ENCODE results near the gene CRYGD.

Gene CRYGD

GRCh38 chr2:208150094-208150493, 25.8 kb upstream of the CRYGD start:
- no peak for TF ChIP-seq CTCF (IDR thresholded peaks at IDR 0.05; ENCODE audit: control insufficient read depth, extremely low read depth, insufficient read depth)
- no peak for DNase-seq (ENCODE audit: low read depth)
- no peak overlapping the region for H3K4me3 ChIP-seq (ENCODE audit: low read depth, low read length)

GRCh38 chr2:208148803-208149202, 24.5 kb upstream of the CRYGD start:
- DNase-seq (ENCODE audit: low read depth), result no peak
- no peak overlapping the region for H3K4me3 ChIP-seq (ENCODE audit: low read depth, low read length)
- no peak for TF ChIP-seq CTCF (IDR thresholded peaks at IDR 0.05; ENCODE audit: control insufficient read depth, extremely low read depth, insufficient read depth)

- no peak for TF ChIP-seq CTCF (IDR thresholded peaks at IDR 0.05; ENCODE audit: control insufficient read depth, extremely low read depth, insufficient read depth)
- no peak for DNase-seq (ENCODE audit: low read depth)
- H3K4me3 ChIP-seq (ENCODE audit: low read depth, low read length), result no peak overlapping the region
Measured at GRCh38 chr2:208147759-208148158, 23.4 kb upstream of the CRYGD start.

- DNase-seq (ENCODE audit: low read depth), result no peak
- H3K4me3 ChIP-seq (ENCODE audit: low read depth, low read length), result no peak overlapping the region
- no peak for TF ChIP-seq CTCF (IDR thresholded peaks at IDR 0.05; ENCODE audit: control insufficient read depth, extremely low read depth, insufficient read depth)
Measured at GRCh38 chr2:208147008-208147407, 22.7 kb upstream of the CRYGD start.

- H3K4me3 ChIP-seq (ENCODE audit: low read depth, low read length), result no peak within 1 kb of the TSS
- no peak for DNase-seq (ENCODE audit: low read depth)
- TF ChIP-seq CTCF (IDR thresholded peaks at IDR 0.05; ENCODE audit: control insufficient read depth, extremely low read depth, insufficient read depth), result no peak
Measured at GRCh38 chr2:208146006-208146405, 21.7 kb upstream of the CRYGD start, which contains the start of gene CRYGB. Gene CRYGB (minus strand): TSS chr2:208146158. CDS start chr2:208146120, 38 bp downstream.

GRCh38 chr2:208142925-208143799, 18.8 kb upstream of the CRYGD start:
- no peak overlapping the region for H3K4me3 ChIP-seq (ENCODE audit: low read depth, low read length)
- no peak for TF ChIP-seq CTCF (IDR thresholded peaks at IDR 0.05; ENCODE audit: control insufficient read depth, extremely low read depth, insufficient read depth)
- DNase-seq (ENCODE audit: low read depth), result no peak
